ENCODE measurements around the gene NPTXR. TPM values are rescaled to one million over a fixed set of nuclear protein-coding genes. Genes with fewer than 3 reads are reported as not detected.

The NPTXR gene
- total and polyA plus RNA-seq, 3 donors from 2014 or later, result 3.9 to 14.1 (median 12.6) TPM

- no peak for TF ChIP-seq POLR2A (IDR thresholded peaks at IDR 0.05)
- no peak for TF ChIP-seq CTCF (IDR thresholded peaks at IDR 0.05)
- 58 to 62% methylated on average over 17 of the region's 17 CpGs for WGBS, 2 donors
Observed at GRCh38 chr22:38845004-38845740, 1.3 kb upstream of the NPTXR start.

GRCh38 chr22:38844315-38845003, 631 bp upstream of the NPTXR start:
- Histone ChIP-seq H3K9me3 (no peaks in the 10 kb centered on the region), H3K27ac (no peak overlapping the region), H3K27me3 (no peaks in the 10 kb centered on the region), H3K4me1 (peaks cover 3% of the 10 kb centered on the region), H3K36me3 (ENCODE audit: low read depth, missing control alignments) (no peaks in the 10 kb centered on the region), H3K4me3 (peak overlapping the region in 1 of 2 donors; percentile 21)
- TF ChIP-seq POLR2A (IDR thresholded peaks at IDR 0.05) (no peak), CTCF (IDR thresholded peaks at IDR 0.05) (no peak)
- peak; percentile 23 for DNase-seq
- intact Hi-C loops (cut with DNase I; ENCODE audit: low total_unique reads), result no loop called here
- 21 to 35% methylated on average over 9 to 20 of the region's 22 CpGs for WGBS, 2 donors

More at GRCh38 chr22:38845004-38845740, 1.3 kb upstream of the NPTXR start:
- Histone ChIP-seq H3K4me3 (no peak overlapping the region), H3K27me3 (no peaks in the 10 kb centered on the region), H3K9me3 (no peaks in the 10 kb centered on the region), H3K4me1 (peaks cover 3% of the 10 kb centered on the region), H3K36me3 (ENCODE audit: low read depth, missing control alignments) (no peaks in the 10 kb centered on the region), H3K27ac (no peak overlapping the region)
- no peak for DNase-seq
- intact Hi-C loops (cut with DNase I; ENCODE audit: low total_unique reads), result no loop called here

GRCh38 chr22:38843201-38843656, 599 bp downstream of the NPTXR start:
- intact Hi-C loops (cut with DNase I; ENCODE audit: low total_unique reads), result no loop called here
- H3K27me3 ChIP-seq, result no peaks in the 10 kb centered on the region
- peaks cover 3% of the 10 kb centered on the region for H3K4me1 ChIP-seq
- H3K4me3 ChIP-seq, result peak overlapping the region; percentile 45 to 57
- 0% methylated on average over 7 to 35 of the region's 68 CpGs for WGBS, 2 donors
- DNase-seq, result peak; percentile 32
- H3K27ac ChIP-seq, result peak overlapping the region in 1 of 2 donors; percentile 50
- no peaks in the 10 kb centered on the region for H3K36me3 ChIP-seq (ENCODE audit: low read depth, missing control alignments)
- no peaks in the 10 kb centered on the region for H3K9me3 ChIP-seq
- peak; percentile 7 to 26 (median 21) for TF ChIP-seq CTCF (IDR thresholded peaks at IDR 0.05)
- no peak for TF ChIP-seq POLR2A (IDR thresholded peaks at IDR 0.05)

- Histone ChIP-seq H3K4me1 (peaks cover 3% of the 10 kb centered on the region), H3K36me3 (ENCODE audit: low read depth, missing control alignments) (no peaks in the 10 kb centered on the region), H3K9me3 (no peaks in the 10 kb centered on the region), H3K4me3 (peak overlapping the region; percentile 45 to 57), H3K27ac (peak overlapping the region in 1 of 2 donors; percentile 50), H3K27me3 (no peaks in the 10 kb centered on the region)
- TF ChIP-seq POLR2A (IDR thresholded peaks at IDR 0.05), result no peak
- TF ChIP-seq CTCF (IDR thresholded peaks at IDR 0.05), result no peak
- WGBS, 2 donors, result 21 to 22% methylated on average over 24 to 29 of the region's 34 CpGs
- no peak for DNase-seq
- intact Hi-C loops (cut with DNase I; ENCODE audit: low total_unique reads), result no loop called here
Observed at GRCh38 chr22:38842512-38843200, 1.2 kb downstream of the NPTXR start.
